HEK293 (cell line): ENCODE results near the gene KIF4A.

Experiments
- CTCF ChIA-PET: fragments of 350-600 bp; formaldehyde crosslinking; extraction: SDS; loops from one replicate; lab custom pipeline; 2021; ENCODE audit warnings: antibody characterized with exemption; lab: Yijun Ruan, JAX
- POLR2A ChIA-PET: fragments of 300-600 bp; formaldehyde crosslinking; extraction: SDS; loops from one replicate; lab custom pipeline; 2020; ENCODE audit warnings: antibody characterized with exemption, inconsistent platforms; lab: Yijun Ruan, JAX
- H3K27ac ChIP-seq: fragments of 200-500 bp; sonication (Bioruptor generic); 2 replicates; pipeline ENCODE4 v1.5.1; 2014; ENCODE audit warnings: low read depth, low read length, control low read depth, inconsistent platforms; ENCODE audit errors: extremely low read depth
- H3K36me3 ChIP-seq, 2 experiments: fragments of 200-500 bp in 1 of 2; sonication (Bioruptor generic) in 1 of 2; 1 replicate in 1 of 2; 2 replicates in 1 of 2; pipeline ENCODE4 v1.5.1; 2014 to 2017; ENCODE audit warnings: inconsistent platforms in 2 of 2, low read length in 2 of 2; ENCODE audit not compliant: control insufficient read depth in 2 of 2, insufficient read depth in 1 of 2
- H3K4me1 ChIP-seq: fragments of 200-500 bp; sonication (Bioruptor generic); 2 replicates; pipeline ENCODE4 v1.5.1; 2014; ENCODE audit warnings: mild to moderate bottlenecking, low read length, inconsistent platforms; ENCODE audit not compliant: control insufficient read depth, insufficient read depth
- H3K4me3 ChIP-seq: 2 replicates; pipeline ENCODE4 v1.5.1; 2011; ENCODE audit warnings: low read depth, mild to moderate bottlenecking, control low read depth, low read length, moderate library complexity
- H3K9me3 ChIP-seq: fragments of 200-500 bp; sonication (Bioruptor generic); 2 replicates; pipeline ENCODE4 v1.5.1; 2014; ENCODE audit warnings: low read depth, low read length, inconsistent platforms; ENCODE audit not compliant: control insufficient read depth, insufficient read depth
- BCL6B ChIP-seq: fragments of 450-650 bp; formaldehyde crosslinking; IDR thresholded peaks from 2 replicates; pipeline ENCODE4 v1.5.1; 2017; ENCODE audit warnings: missing biosample characterization, missing genetic modification characterization
- GLI4 ChIP-seq: fragments of 450-650 bp; formaldehyde crosslinking; IDR thresholded peaks from 2 replicates; pipeline ENCODE4 v1.5.1; 2016; ENCODE audit warnings: missing biosample characterization, missing genetic modification characterization
- HOXC10 ChIP-seq: sonication (generic); formaldehyde crosslinking; IDR thresholded peaks from 2 replicates; pipeline ENCODE4 v1.8.1; 2023; ENCODE audit warnings: mild to moderate bottlenecking, missing genetic modification reagents
- IKZF3 ChIP-seq: fragments of 450-650 bp; IDR thresholded peaks from 2 replicates; pipeline ENCODE4 v1.5.0; 2018; ENCODE audit warnings: missing biosample characterization, mild to moderate bottlenecking, missing genetic modification characterization, moderate library complexity
- KLF7 ChIP-seq: fragments of 450-650 bp; formaldehyde crosslinking; IDR thresholded peaks from 2 replicates; pipeline ENCODE4 v1.5.1; 2016; ENCODE audit warnings: missing biosample characterization, missing genetic modification characterization, borderline replicate concordance
- ZBTB7A ChIP-seq: fragments of 450-650 bp; formaldehyde crosslinking; IDR thresholded peaks from 2 replicates; pipeline ENCODE4 v1.5.1; 2016; ENCODE audit warnings: low read depth, missing biosample characterization, missing genetic modification characterization
- ZFHX2 ChIP-seq: fragments of 450-650 bp; formaldehyde crosslinking; conservative IDR thresholded peaks from 2 replicates; pipeline ENCODE4 v1.5.1; 2016; ENCODE audit warnings: missing biosample characterization, missing genetic modification characterization
- ZNF132 ChIP-seq: fragments of 450-650 bp; formaldehyde crosslinking; IDR thresholded peaks from 2 replicates; pipeline ENCODE4 v1.5.1; 2017; ENCODE audit warnings: missing biosample characterization, missing genetic modification characterization, borderline replicate concordance
- ZNF202 ChIP-seq: fragments of 450-650 bp; formaldehyde crosslinking; IDR thresholded peaks from 2 replicates; pipeline ENCODE4 v1.5.1; 2016; ENCODE audit warnings: missing biosample characterization, missing genetic modification characterization, borderline replicate concordance
- ZNF248 ChIP-seq: fragments of 450-650 bp; formaldehyde crosslinking; IDR thresholded peaks from 2 replicates; pipeline ENCODE4 v1.5.1; 2017; ENCODE audit warnings: missing biosample characterization, missing genetic modification characterization
- ZNF280D ChIP-seq: fragments of 450-650 bp; formaldehyde crosslinking; IDR thresholded peaks from 2 replicates; pipeline ENCODE4 v1.5.1; 2016; ENCODE audit warnings: missing biosample characterization, missing genetic modification characterization
- ZNF292 ChIP-seq: fragments of 450-650 bp; formaldehyde crosslinking; IDR thresholded peaks from 2 replicates; pipeline ENCODE4 v1.5.1; 2016; ENCODE audit warnings: low read depth, missing biosample characterization, missing genetic modification characterization, borderline replicate concordance
- ZNF341 ChIP-seq: fragments of 450-650 bp; formaldehyde crosslinking; IDR thresholded peaks from 2 replicates; pipeline ENCODE4; 2016; ENCODE audit warnings: low read depth, missing biosample characterization, missing genetic modification characterization
- ZNF416 ChIP-seq: fragments of 450-650 bp; formaldehyde crosslinking; IDR thresholded peaks from 2 replicates; pipeline ENCODE4 v1.5.1; 2016; ENCODE audit warnings: missing biosample characterization, missing genetic modification characterization
- ZNF514 ChIP-seq: fragments of 450-650 bp; formaldehyde crosslinking; IDR thresholded peaks from 2 replicates; pipeline ENCODE4 v1.5.1; 2016; ENCODE audit warnings: missing biosample characterization, missing genetic modification characterization
- ZNF529 ChIP-seq: fragments of 450-650 bp; formaldehyde crosslinking; IDR thresholded peaks from 2 replicates; pipeline ENCODE4 v1.5.1; 2017; ENCODE audit warnings: missing genetic modification characterization, missing biosample characterization; ENCODE audit not compliant: insufficient replicate concordance
- ZNF548 ChIP-seq: fragments of 450-650 bp; formaldehyde crosslinking; IDR thresholded peaks from 2 replicates; pipeline ENCODE4 v1.5.1; 2016; ENCODE audit warnings: missing biosample characterization, missing genetic modification characterization
- ZNF555 ChIP-seq: fragments of 450-650 bp; formaldehyde crosslinking; conservative IDR thresholded peaks from 2 replicates; pipeline ENCODE4 v1.5.1; 2017; ENCODE audit warnings: missing biosample characterization, mild to moderate bottlenecking, missing genetic modification characterization, inconsistent platforms
- ZNF707 ChIP-seq: fragments of 450-650 bp; formaldehyde crosslinking; IDR thresholded peaks from 2 replicates; pipeline ENCODE4 v1.5.1; 2016; ENCODE audit warnings: missing biosample characterization, missing genetic modification characterization
- ZSCAN30 ChIP-seq: fragments of 450-650 bp; IDR thresholded peaks from 2 replicates; pipeline ENCODE4 v1.5.1; 2018; ENCODE audit warnings: missing biosample characterization, mild to moderate bottlenecking, missing genetic modification characterization, moderate library complexity
- ZSCAN4 ChIP-seq: fragments of 450-650 bp; formaldehyde crosslinking; IDR thresholded peaks from 2 replicates; pipeline ENCODE4 v1.5.1; 2017; ENCODE audit warnings: missing biosample characterization, missing genetic modification characterization
- TF ChIP-seq, protein P1 (sequence below): fragments of 450-650 bp; formaldehyde crosslinking; IDR thresholded peaks from 2 replicates; pipeline ENCODE4 v1.5.1; 2016; ENCODE audit warnings: missing biosample characterization, missing genetic modification characterization
- TF ChIP-seq, protein P2 (sequence below): fragments of 450-650 bp; formaldehyde crosslinking; IDR thresholded peaks from 2 replicates; pipeline ENCODE4 v1.5.1; 2016; ENCODE audit warnings: missing biosample characterization, missing genetic modification characterization

The KIF4A gene

GRCh38 chrX:70354716-70355115 is 64.8 kb downstream of the KIF4A start:
- H3K4me1 ChIP-seq, result no peaks in the 10 kb centered on the region
- H3K4me3 ChIP-seq, result no peak overlapping the region
- H3K36me3 ChIP-seq, result peaks cover 27 to 61% of the 10 kb centered on the region in 2 experiments
- no peaks in the 10 kb centered on the region for H3K9me3 ChIP-seq
- no peak overlapping the region for H3K27ac ChIP-seq
- TF ChIP-seq GLI4 (tag by site-specific recombination), result no peak
- TF ChIP-seq ZNF341 (tag by site-specific recombination), result no peak
- TF ChIP-seq ZNF555, result no peak
- no peak for TF ChIP-seq ZNF416 (tag by site-specific recombination)
- TF ChIP-seq ZFHX2, result no peak
- no peak for TF ChIP-seq ZNF548 (tag by site-specific recombination)
- TF ChIP-seq ZNF292, result no peak
- TF ChIP-seq ZNF248 (tag by site-specific recombination), result no peak
- no peak for TF ChIP-seq HOXC10 (CRISPR knock-in tag)
- TF ChIP-seq KLF7 (tag by site-specific recombination), result no peak
- TF ChIP-seq ZNF132, result no peak
- TF ChIP-seq ZNF529, result no peak
- TF ChIP-seq ZNF514 (tag by site-specific recombination), result no peak
- TF ChIP-seq ZSCAN4 (tag by site-specific recombination), result no peak
- TF ChIP-seq ZBTB7A, result no peak
- TF ChIP-seq, protein P1, sequence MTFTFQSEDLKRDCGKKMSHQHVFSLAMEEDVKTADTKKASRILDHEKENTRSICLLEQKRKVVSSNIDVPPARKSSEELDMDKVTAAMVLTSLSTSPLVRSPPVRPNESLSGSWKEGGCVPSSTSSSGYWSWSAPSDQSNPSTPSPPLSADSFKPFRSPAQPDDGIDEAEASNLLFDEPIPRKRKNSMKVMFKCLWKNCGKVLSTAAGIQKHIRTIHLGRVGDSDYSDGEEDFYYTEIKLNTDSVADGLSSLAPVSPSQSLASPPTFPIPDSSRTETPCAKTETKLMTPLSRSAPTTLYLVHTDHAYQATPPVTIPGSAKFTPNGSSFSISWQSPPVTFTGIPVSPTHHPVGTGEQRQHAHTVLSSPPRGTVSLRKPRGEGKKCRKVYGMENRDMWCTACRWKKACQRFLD (tag by site-specific recombination), result no peak
- CTCF ChIA-PET, result no interaction called here
- POLR2A ChIA-PET, result no interaction called here

- H3K36me3 ChIP-seq, result peaks cover 27 to 51% of the 10 kb centered on the region in 2 experiments
Observed at GRCh38 chrX:70359458-70359857, 69.6 kb downstream of the KIF4A start.

More at GRCh38 chrX:70359458-70359857, 69.6 kb downstream of the KIF4A start:
- ChIA-PET CTCF (interaction anchor here (0.7 kb wide), 1 partner anchor 305 kb away, joined by 6 read pairs; no protein-coding TSS in a partner anchor), POLR2A (no interaction called here)
- H3K4me1 ChIP-seq, result no peaks in the 10 kb centered on the region
- H3K27ac ChIP-seq, result no peak overlapping the region
- no peak overlapping the region for H3K4me3 ChIP-seq
- TF ChIP-seq IKZF3 (tag by site-specific recombination) (no peak), ZNF707 (tag by site-specific recombination) (no peak), ZSCAN30 (tag by site-specific recombination) (no peak), ZNF202 (tag by site-specific recombination) (no peak), ZNF280D (tag by site-specific recombination) (0 out of 2 replicates have a peak, but pooled peaks have one; percentile 54), BCL6B (tag by site-specific recombination) (no peak), ZNF132 (no peak)
- TF ChIP-seq, protein P2, sequence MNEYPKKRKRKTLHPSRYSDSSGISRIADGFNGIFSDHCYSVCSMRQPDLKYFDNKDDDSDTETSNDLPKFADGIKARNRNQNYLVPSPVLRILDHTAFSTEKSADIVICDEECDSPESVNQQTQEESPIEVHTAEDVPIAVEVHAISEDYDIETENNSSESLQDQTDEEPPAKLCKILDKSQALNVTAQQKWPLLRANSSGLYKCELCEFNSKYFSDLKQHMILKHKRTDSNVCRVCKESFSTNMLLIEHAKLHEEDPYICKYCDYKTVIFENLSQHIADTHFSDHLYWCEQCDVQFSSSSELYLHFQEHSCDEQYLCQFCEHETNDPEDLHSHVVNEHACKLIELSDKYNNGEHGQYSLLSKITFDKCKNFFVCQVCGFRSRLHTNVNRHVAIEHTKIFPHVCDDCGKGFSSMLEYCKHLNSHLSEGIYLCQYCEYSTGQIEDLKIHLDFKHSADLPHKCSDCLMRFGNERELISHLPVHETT, result no peak
- H3K9me3 ChIP-seq, result no peaks in the 10 kb centered on the region
